ENCODE results near the gene HYAL2. TPM values are rescaled to one million over a fixed set of nuclear protein-coding genes. Genes with fewer than 3 reads are reported as not detected.

Gene HYAL2
- total and polyA plus RNA-seq, 10 of the 15 experiments (the other 5 are each of a cell fraction or from before 2014, with no cell fraction given) = 0.06 to 21.8 (median 12.7) TPM

DNA sequence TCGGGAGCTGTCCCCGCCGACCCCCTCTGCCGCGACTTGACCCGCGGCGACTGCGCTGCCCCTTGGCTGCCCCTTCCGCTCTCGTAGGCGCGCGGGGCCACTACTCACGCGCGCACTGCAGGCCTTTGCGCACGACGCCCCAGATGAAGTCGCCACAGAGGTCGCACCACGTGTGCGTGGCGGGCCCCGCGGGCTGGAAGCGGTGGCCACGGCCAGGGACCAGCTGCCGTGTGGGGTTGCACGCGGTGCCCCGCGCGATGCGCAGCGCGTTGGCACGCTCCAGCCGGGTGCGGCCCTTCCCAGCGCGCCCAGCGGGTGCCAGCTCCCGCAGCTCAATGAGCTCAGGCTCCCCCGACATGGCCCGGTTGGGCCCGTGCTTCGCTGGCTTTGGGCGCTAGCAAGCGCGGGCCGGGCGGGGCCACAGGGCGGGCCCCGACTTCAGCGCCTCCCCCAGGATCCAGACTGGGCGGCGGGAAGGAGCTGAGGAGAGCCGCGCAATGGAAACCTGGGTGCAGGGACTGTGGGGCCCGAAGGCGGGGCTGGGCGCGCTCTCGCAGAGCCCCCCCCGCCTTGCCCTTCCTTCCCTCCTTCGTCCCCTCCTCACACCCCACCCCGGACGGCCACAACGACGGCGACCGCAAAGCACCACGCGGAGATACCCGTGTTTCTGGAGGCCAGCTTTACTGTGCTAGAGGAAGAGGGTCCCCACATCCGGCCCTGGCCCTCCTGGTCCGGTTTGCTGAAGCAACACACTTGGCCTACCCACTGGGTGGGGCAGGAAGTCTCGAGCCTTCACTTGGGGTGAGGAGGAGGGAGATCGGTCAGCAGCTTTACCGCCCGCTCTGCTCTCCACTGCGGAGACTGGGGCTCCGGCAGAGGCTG, 18.1 kb upstream of the HYAL2 start, which contains the start of gene RASSF1 (continued):
- TF ChIP-seq SRF (IDR thresholded peaks at IDR 0.05; ENCODE audit: low read depth in 2 of 2, low read length in 2 of 2) (peak in 1 of 2 experiments; percentile 86; a peak in 2 of 4 replicates), CHD4 (IDR thresholded peaks at IDR 0.05) (no peak), KDM1A (IDR thresholded peaks at IDR 0.05; ENCODE audit: borderline replicate concordance) (no peak), MTA3 (IDR thresholded peaks at IDR 0.05; ENCODE audit: borderline replicate concordance, low read length) (no peak), YY1 (IDR thresholded peaks at IDR 0.05; ENCODE audit: low read depth, low read length) (0 out of 2 replicates have a peak, but pooled peaks have one; percentile 8), NR2F1 (conservative IDR thresholded peaks at IDR 0.05) (peak; percentile 67; the same call in 1 of the 2 replicates), GATAD2B (conservative IDR thresholded peaks at IDR 0.05; ENCODE audit: low read depth) (peak; percentile 88; the same call in 1 of the 2 replicates), SUZ12 (IDR thresholded peaks at IDR 0.05; ENCODE audit: unreplicated experiment) (no peak), SMAD5 (IDR thresholded peaks at IDR 0.05; ENCODE audit: low read depth) (no peak), NFXL1 (IDR thresholded peaks at IDR 0.05; ENCODE audit: borderline replicate concordance) (no peak), NFYA (IDR thresholded peaks at IDR 0.05; ENCODE audit: borderline replicate concordance, low read depth, low read length) (no peak)
- TF ChIP-seq, protein P1, sequence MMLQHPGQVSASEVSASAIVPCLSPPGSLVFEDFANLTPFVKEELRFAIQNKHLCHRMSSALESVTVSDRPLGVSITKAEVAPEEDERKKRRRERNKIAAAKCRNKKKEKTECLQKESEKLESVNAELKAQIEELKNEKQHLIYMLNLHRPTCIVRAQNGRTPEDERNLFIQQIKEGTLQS (IDR thresholded peaks at IDR 0.05; ENCODE audit: borderline replicate concordance, extremely low read depth, low read depth, low read length) = no peak
- TF ChIP-seq, protein P2, sequence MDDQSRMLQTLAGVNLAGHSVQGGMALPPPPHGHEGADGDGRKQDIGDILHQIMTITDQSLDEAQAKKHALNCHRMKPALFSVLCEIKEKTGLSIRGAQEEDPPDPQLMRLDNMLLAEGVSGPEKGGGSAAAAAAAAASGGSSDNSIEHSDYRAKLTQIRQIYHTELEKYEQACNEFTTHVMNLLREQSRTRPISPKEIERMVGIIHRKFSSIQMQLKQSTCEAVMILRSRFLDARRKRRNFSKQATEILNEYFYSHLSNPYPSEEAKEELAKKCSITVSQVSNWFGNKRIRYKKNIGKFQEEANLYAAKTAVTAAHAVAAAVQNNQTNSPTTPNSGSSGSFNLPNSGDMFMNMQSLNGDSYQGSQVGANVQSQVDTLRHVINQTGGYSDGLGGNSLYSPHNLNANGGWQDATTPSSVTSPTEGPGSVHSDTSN (IDR thresholded peaks at IDR 0.05; ENCODE audit: insufficient replicate concordance, low read depth, low read length) = no peak
- TF ChIP-seq, protein P3, sequence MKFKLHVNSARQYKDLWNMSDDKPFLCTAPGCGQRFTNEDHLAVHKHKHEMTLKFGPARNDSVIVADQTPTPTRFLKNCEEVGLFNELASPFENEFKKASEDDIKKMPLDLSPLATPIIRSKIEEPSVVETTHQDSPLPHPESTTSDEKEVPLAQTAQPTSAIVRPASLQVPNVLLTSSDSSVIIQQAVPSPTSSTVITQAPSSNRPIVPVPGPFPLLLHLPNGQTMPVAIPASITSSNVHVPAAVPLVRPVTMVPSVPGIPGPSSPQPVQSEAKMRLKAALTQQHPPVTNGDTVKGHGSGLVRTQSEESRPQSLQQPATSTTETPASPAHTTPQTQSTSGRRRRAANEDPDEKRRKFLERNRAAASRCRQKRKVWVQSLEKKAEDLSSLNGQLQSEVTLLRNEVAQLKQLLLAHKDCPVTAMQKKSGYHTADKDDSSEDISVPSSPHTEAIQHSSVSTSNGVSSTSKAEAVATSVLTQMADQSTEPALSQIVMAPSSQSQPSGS (IDR thresholded peaks at IDR 0.05; ENCODE audit: low read length) = no peak
